ENCODE results near the gene METTL22.

DNA sequence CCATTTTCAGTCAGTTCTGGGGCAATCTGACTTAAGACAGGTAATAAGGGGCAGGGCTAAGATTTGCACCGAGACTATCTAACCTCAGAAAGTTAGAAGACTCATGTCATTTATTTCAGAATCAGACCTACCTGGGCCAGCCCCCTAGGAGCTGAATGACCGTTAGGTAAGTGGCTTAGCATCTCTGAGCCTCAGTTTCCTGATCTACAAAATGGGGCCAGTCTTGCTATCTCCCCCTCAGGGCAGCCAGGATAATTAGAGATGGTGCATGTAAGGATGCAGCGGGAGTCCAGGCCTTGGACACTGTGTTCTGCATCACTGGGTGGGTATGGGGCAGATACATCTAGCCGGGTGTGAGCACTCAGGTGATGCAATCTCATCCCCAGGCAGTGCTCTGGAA is 10.4 kb upstream of the METTL22 start:
- TF ChIP-seq EZH2phosphoT487 (IDR thresholded peaks at IDR 0.05) (no peak), EZH2 (IDR thresholded peaks at IDR 0.05) (no peak)
- TF ChIP-seq, protein P1, sequence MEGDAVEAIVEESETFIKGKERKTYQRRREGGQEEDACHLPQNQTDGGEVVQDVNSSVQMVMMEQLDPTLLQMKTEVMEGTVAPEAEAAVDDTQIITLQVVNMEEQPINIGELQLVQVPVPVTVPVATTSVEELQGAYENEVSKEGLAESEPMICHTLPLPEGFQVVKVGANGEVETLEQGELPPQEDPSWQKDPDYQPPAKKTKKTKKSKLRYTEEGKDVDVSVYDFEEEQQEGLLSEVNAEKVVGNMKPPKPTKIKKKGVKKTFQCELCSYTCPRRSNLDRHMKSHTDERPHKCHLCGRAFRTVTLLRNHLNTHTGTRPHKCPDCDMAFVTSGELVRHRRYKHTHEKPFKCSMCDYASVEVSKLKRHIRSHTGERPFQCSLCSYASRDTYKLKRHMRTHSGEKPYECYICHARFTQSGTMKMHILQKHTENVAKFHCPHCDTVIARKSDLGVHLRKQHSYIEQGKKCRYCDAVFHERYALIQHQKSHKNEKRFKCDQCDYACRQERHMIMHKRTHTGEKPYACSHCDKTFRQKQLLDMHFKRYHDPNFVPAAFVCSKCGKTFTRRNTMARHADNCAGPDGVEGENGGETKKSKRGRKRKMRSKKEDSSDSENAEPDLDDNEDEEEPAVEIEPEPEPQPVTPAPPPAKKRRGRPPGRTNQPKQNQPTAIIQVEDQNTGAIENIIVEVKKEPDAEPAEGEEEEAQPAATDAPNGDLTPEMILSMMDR (IDR thresholded peaks at IDR 0.05) = no peak
